HG02870 (cell line): ENCODE measurements around the gene CCDC17.
"Not testable (repeated sequence)": the region's sequence is repeated elsewhere in the genome, so short reads cannot be mapped to it uniquely, and the experiment has no call there.

Experiments
- ATAC-seq: cut with Tn5 transposase; IDR thresholded peaks from one replicate; pipeline ENCODE4 v1.9.1; 2021; ENCODE audit warnings: mild to moderate bottlenecking, moderate library complexity; ENCODE audit not compliant: unreplicated experiment

Gene CCDC17

DNA sequence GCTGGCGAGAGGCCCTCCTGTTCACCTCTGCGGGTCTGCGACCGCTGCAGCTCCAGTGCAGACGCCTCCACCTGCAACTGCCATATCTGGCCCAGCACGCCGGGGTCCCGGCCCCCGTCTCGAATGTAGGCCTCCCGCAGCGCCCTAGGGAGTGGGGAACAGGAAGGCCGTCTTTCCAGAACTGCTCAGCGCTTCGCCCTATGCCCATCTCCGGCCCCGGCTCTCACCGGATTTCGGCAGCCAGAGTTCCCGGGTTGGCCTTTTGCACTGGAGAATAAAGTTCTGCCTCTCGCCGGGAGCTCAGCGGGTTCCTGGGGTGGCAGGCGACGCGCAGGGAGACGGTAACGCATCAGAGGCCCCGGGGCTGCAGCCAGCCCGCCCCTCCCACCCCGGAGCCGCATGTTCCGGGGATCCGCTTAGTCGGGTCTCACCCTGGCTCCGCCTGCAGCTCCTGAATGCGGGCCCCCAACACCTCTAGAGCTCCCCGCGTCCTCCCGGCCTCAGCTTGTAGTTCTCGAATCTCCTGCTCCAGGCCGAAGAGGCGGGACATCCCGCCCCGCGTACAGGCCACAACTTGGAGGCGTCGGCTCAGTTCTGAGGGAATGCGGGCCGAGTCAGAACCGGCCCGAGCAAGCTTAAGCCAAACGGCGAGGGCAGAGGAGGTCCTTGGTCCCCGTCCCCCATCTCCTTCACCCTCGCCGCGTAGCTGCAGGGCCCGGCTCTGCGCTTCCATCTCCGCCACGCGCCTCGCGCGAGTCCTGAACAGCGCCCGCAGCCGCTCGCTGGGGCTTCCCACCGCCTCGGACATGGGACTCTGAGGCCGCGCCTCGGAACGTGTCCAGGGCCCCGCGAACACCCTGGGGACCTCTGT lies 1.1 kb downstream of the CCDC17 start:
- no peak for ATAC-seq

DNA sequence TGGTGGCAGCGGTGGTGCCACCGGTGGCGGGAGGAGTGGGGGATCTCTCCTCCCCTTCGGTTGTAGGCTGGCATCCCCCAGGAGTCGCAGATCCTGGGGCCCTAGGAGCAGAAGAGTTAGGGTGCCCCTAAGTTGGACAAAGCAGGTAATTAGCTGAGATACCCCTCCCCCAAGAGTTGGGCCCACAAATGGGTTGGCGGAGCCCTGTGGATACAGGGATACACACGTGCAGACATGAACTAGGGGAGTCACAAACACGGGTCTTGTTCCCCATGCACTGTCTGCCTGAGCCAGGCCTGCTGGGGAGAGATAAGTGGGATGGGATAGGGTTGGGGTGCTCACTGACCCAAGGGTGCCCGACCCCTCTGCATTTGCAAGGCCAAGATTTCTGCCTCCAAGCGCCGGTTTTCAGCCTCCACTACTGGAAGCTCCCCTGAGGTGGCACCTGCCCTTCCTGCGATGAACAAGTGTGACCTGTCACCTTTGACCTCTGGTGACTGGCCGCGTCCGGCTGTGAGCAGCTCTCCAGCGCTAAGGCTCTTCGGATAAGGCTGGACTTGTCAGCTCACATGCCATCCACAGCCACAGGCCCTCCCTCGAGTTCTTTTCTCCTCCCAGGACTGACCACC lies 1.8 kb downstream of the CCDC17 start:
- no peak for ATAC-seq

DNA sequence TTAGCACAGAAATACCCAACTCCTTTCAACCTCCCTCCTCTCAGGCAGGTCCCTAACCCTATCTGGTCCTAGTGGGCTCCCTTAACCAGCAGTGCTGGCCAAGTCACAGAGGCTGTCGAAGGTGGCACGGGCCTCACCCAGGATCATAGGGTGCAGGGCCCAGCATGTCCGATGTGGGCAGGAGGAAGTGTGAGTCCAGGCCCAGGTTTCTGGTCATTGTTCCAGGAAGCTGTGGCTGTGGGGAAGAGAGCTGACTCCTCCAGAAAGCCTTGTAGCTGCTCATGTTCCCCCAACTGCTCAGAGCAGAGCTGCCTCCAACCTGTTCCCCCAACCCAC lies 2.4 kb downstream of the CCDC17 start:
- ATAC-seq, result no peak

DNA sequence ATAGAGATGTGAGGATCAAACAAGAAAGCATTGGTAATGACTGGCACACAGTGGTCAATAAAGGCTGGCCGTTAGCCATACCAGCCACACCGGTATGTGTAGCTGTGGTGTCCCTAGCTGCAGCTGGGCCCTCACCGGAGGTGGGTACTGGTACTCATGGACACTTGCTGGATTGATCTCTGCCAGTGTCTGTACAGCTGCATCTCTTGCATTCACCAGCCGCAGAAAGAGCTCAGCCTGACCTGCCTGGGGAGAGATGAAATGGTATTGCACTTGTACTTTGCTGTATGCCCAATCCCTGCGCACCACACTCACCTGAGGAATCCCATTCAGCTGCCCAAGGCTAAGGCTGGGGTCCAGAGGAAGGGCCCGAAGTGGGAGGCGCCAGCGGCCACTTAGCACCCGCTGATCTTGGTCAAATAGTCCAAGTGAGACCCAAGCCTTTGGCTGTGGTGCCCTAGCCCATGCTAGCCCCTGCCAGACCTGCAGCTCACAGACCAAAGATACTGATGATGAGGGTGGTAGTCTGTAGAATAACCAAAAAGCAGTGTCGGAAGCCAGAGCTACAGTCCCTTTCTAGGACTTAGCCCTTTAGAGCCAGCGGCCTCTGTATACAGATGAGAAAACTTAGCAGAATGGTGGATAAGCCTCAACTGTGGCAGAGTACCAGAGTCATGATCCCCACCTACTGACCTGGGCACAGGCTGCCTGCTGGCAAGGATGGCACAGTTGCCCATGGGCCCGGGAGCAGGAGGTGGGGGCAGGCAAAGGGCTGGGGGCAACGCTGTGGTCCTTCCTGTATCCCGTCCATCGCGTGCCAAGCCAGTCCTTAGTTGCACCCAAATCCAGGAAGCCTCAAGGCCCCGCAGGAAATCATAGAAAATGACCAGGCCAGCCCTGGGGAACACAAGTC lies 3.0 kb downstream of the CCDC17 start:
- ATAC-seq, result no peak

DNA sequence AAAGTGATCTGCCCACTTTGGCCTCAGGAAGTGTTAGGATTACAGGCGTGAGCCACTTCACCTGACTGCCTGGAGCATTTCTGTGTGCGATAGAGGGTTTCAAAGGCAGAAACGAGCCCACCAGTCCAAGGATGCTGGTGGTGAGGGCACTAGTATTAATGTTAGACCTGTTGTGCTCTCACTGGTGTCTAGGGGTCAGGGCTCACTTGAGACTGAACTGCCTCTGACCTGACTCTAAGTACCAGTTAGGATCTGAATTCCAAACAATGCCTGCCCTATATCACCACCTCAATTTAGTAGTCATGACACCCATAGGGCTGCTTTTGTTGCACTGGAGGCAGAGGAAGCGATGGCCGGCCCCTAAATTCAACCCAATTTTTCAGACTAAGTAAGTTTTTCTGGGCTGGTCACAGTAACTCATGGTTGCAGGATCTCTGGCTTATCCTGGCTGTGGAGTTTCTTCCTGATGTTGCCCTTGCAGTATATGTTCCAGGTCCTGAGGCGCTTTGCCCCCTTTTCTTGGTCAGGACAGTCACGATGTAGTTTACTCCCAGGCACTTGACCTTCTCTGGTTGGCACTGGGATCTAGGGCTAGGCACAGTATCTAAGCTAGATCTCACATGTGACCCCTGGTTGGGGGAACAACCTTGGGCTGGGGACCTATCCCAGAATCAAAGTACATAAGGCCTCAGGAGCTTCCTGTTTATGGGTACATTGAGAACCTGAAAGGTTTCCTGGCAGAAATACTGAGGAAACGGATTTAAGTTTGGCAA lies 4.5 kb downstream of the CCDC17 start:
- no peak for ATAC-seq

DNA sequence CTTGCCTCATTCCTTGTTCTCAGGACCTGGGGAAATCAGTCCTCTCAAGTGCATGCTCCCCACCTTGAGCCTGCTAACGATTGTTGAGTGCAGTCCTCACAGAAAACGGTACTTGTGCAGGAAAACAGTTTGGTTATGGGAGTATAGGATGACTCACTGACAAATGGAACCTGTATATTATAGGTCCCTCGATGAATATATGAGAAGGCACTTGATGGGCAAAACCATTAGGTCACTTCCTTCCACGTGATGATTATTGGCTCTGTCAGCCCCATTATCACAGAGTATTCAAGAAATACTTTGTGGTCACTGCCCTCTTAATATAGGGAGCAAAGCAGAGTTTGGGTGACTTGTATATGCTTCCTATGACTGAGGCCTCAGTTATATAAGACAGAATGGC lies 6.2 kb downstream of the CCDC17 start:
- ATAC-seq, result no peak

DNA sequence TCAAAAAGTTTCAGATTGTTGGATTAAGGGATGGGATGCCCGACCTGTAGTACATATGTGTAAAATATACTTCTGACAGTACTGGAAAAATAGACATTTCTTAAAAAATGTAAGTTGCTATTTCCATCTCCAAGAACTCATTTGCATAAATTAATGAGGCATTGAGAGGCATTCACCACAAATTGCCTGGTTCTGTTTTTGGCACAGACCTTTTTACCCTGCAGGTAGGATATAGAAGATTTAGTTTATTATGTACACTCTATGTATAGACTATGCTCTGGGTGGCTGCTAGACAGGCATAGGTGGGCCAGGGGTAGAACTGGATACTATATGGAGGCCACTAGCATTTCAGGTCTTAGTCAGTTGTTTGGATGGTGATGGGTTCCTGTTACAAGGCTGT lies 8.0 kb downstream of the CCDC17 start:
- no peak for ATAC-seq

DNA sequence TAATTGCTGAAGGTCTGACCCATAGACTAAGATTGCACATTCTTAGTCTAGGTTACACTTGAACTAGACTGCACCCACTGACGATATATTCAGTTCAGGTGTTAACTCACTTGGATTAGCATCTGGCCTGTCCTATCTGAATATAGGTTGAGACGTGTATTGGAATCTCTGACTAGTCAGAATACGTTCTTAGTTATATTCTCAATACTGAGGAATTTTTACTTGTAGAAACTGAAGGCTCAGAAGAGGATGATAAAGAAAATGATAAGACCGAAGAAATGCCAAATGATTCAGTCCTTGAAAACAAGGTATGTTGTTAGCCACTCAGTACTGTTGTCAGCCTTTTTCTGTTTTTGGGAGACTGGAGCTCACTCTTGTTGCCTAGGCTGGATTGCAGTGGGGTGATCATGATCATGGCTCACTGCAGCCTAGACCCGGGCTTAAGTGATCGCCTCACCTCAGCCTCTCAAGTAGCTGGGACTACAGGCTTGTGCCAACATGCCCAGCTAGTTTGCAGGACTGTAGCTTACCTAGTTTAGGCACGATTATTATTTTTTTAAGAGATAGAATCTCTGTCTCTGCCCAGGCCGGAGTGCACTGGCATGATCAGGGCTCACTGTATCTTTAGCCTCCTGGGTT lies 10.8 kb downstream of the CCDC17 start:
- no peak for ATAC-seq

DNA sequence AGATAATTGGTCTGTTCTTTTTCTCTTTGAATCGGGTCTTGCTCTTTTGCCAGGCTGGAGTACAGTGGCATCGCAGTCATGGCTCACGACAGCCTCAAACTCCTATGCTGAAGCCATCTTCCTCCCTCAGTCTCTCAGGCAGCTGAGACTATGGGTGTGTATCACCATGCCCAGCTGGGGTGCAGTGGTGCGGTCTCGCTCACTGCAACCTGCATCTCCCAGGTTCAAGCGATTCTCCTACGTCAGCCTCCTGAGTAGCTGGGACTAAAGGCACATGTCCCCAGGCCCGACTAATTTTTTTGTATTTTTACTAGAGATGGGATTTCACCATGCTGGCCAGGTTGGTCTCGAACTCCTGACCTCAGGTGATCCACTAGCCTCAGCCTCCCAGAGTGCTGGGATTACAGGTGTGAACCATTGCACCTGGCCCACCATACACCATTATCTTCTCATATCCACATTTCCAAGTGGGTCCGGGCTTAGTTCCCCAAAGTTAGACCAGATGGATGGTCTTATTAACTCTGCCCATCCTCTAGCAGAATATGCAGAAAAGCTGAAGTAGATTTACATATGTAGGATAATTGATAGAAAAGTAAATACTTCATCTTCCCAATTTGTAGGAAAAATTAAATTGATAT lies 13.1 kb downstream of the CCDC17 start:
- no peak for ATAC-seq

DNA sequence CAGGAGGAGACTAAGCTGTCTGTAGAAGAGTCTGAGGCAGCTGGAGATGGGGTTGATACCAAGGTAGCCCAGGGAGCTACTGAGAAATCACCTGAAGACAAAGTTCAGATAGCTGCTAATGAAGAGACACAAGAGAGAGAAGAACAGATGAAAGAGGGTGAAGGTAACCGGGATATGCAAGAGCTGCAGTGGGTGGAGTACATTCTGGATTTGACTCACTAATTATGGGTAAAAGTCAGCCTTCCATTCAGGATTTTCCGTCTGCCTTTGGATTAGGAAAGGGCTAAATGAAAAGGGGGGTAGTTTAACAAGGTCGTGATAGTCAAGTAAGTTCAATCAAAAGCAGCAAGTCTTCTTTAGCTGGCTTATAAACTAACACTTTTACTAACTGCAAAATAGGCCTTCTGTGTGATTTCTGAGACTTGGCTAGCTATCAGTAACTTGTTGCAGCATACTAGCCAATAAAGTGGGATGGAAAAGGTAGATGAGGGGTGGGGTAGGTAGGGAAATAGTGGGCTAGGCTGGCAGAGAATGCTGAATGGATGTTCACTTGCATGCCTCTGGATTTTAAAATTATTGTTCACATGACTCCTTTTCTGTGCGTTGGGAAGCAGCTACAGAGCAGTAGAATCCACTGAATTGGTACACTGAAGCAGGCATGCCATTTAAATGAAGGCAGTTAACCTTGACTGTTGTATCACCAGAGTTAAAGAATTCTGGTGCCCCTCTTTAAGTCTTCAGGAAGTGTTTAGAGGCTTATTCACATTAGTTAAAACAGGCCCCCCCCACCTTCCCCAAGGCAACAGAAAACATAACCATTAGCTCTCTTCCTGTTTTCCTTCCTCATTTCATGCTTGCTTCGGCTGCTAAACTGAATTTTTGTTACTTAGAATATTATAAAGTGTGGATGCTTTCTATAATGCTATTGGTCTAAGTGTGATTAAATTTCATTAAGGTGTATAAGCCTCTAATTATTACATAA lies 15.4 kb downstream of the CCDC17 start:
- ATAC-seq, result no peak

DNA sequence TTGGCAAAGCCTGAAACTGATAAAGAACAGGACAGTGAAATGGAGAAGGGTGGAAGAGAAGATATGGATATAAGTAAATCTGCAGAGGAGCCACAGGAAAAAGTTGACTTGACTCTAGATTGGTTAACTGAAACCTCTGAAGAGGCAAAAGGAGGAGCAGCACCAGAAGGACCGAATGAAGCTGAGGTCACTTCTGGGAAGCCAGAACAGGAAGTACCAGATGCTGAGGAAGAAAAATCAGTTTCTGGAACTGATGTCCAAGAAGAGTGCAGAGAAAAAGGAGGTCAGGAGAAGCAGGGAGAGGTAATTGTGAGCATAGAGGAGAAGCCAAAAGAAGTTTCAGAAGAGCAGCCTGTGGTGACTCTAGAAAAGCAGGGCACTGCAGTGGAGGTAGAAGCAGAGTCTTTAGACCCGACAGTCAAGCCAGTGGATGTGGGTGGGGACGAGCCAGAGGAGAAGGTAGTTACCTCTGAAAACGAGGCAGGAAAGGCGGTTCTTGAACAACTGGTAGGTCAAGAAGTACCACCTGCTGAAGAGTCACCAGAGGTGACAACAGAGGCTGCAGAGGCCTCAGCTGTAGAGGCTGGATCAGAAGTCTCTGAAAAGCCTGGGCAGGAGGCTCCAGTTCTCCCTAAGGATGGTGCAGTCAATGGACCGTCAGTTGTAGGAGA lies 16.3 kb downstream of the CCDC17 start:
- no peak for ATAC-seq

DNA sequence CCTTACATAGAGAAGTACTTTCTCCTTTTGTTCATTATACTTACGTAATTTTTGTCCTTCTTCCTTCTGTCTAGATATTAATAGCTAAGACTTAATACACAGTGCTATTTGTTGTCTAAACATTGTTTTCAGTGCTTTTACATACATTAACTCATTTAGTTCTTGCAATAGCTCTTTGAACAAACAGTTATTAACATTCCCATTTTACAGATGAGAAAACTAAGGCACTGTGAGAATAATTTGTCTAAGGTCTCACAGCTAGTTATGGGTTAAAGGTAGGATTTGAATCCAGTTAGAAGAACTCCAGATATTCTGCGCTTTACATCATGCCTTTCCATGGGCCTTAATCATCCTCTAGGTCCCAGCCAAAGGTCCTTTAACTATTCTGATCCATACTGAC lies 19.6 kb downstream of the CCDC17 start:
- no peak for ATAC-seq

DNA sequence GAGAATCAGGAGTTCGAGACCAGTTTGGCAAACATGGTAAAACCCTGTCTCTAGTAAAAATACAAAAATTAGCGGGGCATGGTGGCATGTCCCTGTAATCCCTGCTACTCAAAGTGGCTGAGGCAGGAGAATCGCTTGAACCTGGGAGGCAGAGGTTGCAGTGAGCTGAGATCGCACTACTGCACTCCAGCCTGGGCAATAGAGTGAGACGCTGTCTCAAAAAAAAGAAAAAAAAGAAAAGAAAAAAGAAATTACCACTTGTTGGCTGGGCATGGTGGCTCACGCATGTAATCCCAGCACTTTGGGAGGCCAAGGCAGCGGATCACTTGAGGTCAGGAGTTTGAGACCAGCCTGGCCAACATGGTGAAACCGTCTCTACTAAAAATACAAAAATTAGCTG lies 27.1 kb downstream of the CCDC17 start:
- ATAC-seq, result not testable (repeated sequence)

DNA sequence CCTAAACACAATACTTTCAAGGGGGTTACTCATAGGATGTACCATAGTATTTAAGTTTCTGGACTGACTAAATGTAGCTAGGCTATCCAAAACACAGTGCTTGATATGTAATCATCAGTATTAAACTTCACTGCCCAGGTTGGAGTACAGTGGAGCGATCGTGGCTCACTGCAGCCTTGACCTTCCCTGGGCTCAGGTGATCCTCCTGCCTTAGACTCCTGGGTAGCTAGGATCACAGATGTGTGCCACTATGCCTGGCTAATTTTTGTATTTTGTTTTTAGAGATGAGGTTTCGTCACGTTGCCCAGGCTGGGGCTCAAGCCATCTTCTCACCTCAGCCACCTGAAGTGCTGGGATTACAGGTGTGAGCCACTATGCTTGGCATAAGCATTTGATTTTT lies 29.4 kb downstream of the CCDC17 start:
- no peak for ATAC-seq

DNA sequence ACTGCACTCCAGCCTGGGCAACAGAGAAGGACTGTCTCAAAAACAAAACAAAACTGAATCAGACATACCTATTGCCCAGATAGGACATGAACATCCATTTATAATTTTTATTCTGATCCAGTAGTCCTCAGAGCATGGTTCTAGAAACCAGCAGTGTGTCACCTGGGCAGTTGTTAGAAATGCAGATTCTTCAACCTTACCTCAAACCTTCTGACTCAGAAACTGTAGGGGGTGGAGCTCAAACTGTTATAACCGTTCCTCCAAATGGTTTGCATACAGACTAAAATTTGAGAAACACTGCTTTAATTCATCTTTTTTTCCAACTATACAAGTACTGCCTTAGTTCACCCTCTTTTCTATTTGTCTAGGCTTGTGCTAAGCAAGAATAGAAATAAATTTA lies 34.0 kb downstream of the CCDC17 start:
- ATAC-seq, result no peak

DNA sequence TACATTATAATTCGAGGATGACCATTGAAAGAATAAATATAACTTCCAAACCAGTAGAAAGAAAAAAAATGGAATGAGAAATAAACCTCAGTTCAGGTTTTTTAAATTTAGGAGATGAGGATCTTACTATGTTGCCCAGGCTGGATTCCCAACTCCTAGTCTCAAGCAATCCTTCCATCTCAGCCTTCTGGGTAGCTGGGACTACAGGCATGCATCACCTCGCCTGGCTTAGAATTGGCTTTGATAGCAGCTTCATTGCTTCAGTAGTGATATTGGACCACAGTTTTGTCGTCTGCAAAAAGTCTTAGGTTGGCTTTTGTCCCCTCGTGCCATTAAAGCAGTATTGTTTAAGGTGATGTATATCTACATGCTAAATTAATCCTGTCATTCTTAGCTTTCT lies 37.1 kb downstream of the CCDC17 start:
- ATAC-seq, result no peak

DNA sequence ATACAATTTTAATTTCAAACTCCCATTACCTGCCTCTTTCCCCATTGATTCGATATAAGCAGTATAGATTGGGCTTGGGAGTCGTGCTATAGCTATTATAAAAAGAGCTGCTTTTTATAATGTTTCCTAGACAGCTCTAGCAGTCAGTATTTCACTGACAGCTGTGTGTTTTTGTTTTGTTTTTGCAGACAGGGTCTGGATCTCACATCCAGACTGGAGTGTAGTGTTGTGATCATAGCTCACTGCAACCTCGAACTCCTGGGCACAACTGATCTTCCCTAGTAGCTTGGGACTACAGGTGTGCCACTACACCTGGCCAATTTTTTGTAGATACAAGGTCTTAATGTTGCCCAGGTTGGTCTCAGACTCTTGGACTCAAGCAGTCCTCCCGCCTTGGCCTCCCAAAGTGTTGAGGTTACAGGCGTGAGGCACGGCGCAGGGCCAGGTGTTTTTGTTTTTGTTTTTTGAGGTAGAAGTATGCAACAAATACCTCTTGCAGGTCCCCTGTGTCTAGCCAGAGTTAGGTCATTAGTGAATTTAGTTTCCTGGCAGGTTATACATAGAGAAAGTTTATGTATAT lies 38.3 kb downstream of the CCDC17 start:
- ATAC-seq, result no peak

DNA sequence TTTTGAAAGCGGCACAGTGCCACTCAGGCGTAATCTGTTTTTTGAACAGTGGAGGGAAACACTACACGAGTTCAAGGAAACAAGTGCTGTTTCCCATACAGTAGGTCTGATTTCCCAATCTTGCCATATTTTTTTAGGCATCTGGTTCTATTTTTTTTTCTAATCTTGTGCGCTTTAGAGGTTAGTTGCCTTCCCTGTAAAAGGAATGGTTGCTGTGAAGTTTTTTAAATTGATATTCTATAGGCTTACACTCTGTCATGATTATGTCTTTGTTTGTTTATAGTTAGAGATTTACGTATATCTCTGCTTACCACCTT lies 38.8 kb downstream of the CCDC17 start:
- no peak for ATAC-seq
